Measurements from ENCODE around the gene ANKS1B. TPM values are rescaled to one million over a fixed set of nuclear protein-coding genes. Genes with fewer than 3 reads are reported as not detected.
"Not testable (repeated sequence)": the region's sequence is repeated elsewhere in the genome, so short reads cannot be mapped to it uniquely, and the experiment has no call there.

Gene ANKS1B
- polyA plus RNA-seq, 3 donors, result not detected

- Mint-ChIP-seq H3K4me3 (no peak overlapping the region), H3K36me3 (no peaks in the 10 kb centered on the region), H3K27me3 (ENCODE audit: low read depth in 3 of 3) (peaks cover 0 to 2% (median 0%) of the 10 kb centered on the region in 3 donors), H3K9me3 (peaks cover 0 to 2% (median 0%) of the 10 kb centered on the region in 7 donors), H3K4me1 (no peaks in the 10 kb centered on the region), H3K27ac (no peak overlapping the region)
- H3K36me3 ChIP-seq (replicated peaks in 1 of 2; ENCODE audit: control insufficient read depth in 1 of 2, insufficient read depth in 2 of 2, low read length in 2 of 2), result no peaks in the 10 kb centered on the region
- intact Hi-C loops (cut with micrococcal nuclease), result no loop called here
- H3K27ac ChIP-seq (ENCODE audit: low read depth in 1 of 2, low read length in 2 of 2), result no peak overlapping the region
- H3K9ac ChIP-seq (ENCODE audit: insufficient read depth, low read length, poor library complexity, severe bottlenecking), result no peak overlapping the region
- no peaks in the 10 kb centered on the region for H3K27me3 ChIP-seq (ENCODE audit: control insufficient read depth in 2 of 2, insufficient read depth in 2 of 2, low read length in 2 of 2)
- TF ChIP-seq CTCF (IDR thresholded peaks at IDR 0.05), result no peak
- H4K20me1 ChIP-seq (ENCODE audit: insufficient read depth, low read length), result no peaks in the 10 kb centered on the region
- H3K4me1 ChIP-seq (ENCODE audit: control insufficient read depth in 1 of 2, insufficient read depth in 2 of 2, low read length in 2 of 2), result no peaks in the 10 kb centered on the region
- no peak overlapping the region for H2AFZ ChIP-seq (ENCODE audit: insufficient read depth, low read depth, low read length, poor library complexity, severe bottlenecking)
- H3K79me2 ChIP-seq (ENCODE audit: insufficient read depth, low read length), result no peaks in the 10 kb centered on the region
- no peaks in the 10 kb centered on the region for H3K9me3 ChIP-seq (replicated peaks in 1 of 2; ENCODE audit: control insufficient read depth in 1 of 2, insufficient read depth in 1 of 2, low read length in 2 of 2)
- DNase-seq, result no peak
- no peak overlapping the region for H3K4me3 ChIP-seq (replicated peaks in 1 of 3; ENCODE audit: low read depth in 2 of 3, low read length in 3 of 3)
- H3K4me2 ChIP-seq (replicated peaks; ENCODE audit: extremely low read depth, low read length, poor library complexity, severe bottlenecking), result no peak overlapping the region
These were observed 180.0 kb downstream of the ANKS1B start for GRCh38 chr12:99804715-99805114.

- no peak for TF ChIP-seq CTCF (IDR thresholded peaks at IDR 0.05)
- 96% methylated on average over 2 of the region's 2 CpGs for WGBS (ENCODE audit: insufficient coverage)
- Histone ChIP-seq H2AFZ (ENCODE audit: insufficient read depth, low read depth, low read length, poor library complexity, severe bottlenecking) (no peak overlapping the region), H4K20me1 (ENCODE audit: insufficient read depth, low read length) (no peaks in the 10 kb centered on the region), H3K27me3 (ENCODE audit: control insufficient read depth in 2 of 2, insufficient read depth in 2 of 2, low read length in 2 of 2) (no peaks in the 10 kb centered on the region), H3K4me3 (replicated peaks in 1 of 3; ENCODE audit: low read depth in 2 of 3, low read length in 3 of 3) (no peak overlapping the region), H3K9ac (ENCODE audit: insufficient read depth, low read length, poor library complexity, severe bottlenecking) (no peak overlapping the region), H3K4me1 (ENCODE audit: control insufficient read depth in 1 of 2, insufficient read depth in 2 of 2, low read length in 2 of 2) (no peaks in the 10 kb centered on the region), H3K79me2 (ENCODE audit: insufficient read depth, low read length) (no peaks in the 10 kb centered on the region), H3K9me3 (replicated peaks in 1 of 2; ENCODE audit: control insufficient read depth in 1 of 2, insufficient read depth in 1 of 2, low read length in 2 of 2) (no peaks in the 10 kb centered on the region), H3K36me3 (replicated peaks in 1 of 2; ENCODE audit: control insufficient read depth in 1 of 2, insufficient read depth in 2 of 2, low read length in 2 of 2) (no peaks in the 10 kb centered on the region), H3K4me2 (replicated peaks; ENCODE audit: extremely low read depth, low read length, poor library complexity, severe bottlenecking) (no peak overlapping the region), H3K27ac (ENCODE audit: low read depth in 1 of 2, low read length in 2 of 2) (no peak overlapping the region)
- intact Hi-C loops (cut with micrococcal nuclease), result no loop called here
- Mint-ChIP-seq H3K9me3 (peaks cover 0 to 2% (median 0%) of the 10 kb centered on the region in 7 donors), H3K36me3 (no peaks in the 10 kb centered on the region), H3K4me1 (no peaks in the 10 kb centered on the region), H3K4me3 (no peak overlapping the region), H3K27me3 (ENCODE audit: low read depth in 3 of 3) (peaks cover 0 to 2% (median 0%) of the 10 kb centered on the region in 3 donors), H3K27ac (no peak overlapping the region)
- DNase-seq, result no peak
These were observed 184.1 kb downstream of the ANKS1B start for GRCh38 chr12:99800605-99801004.

GRCh38 chr12:99797931-99798330, 186.8 kb downstream of the ANKS1B start:
- H3K27me3 ChIP-seq (ENCODE audit: control insufficient read depth in 2 of 2, insufficient read depth in 2 of 2, low read length in 2 of 2); H2AFZ ChIP-seq (ENCODE audit: insufficient read depth, low read depth, low read length, poor library complexity, severe bottlenecking); intact Hi-C loops (cut with micrococcal nuclease); H3K4me1 Mint-ChIP-seq; H3K79me2 ChIP-seq (ENCODE audit: insufficient read depth, low read length); H3K27me3 Mint-ChIP-seq (ENCODE audit: low read depth in 3 of 3); H4K20me1 ChIP-seq (ENCODE audit: insufficient read depth, low read length); H3K4me1 ChIP-seq (ENCODE audit: control insufficient read depth in 1 of 2, insufficient read depth in 2 of 2, low read length in 2 of 2); H3K4me3 Mint-ChIP-seq; H3K27ac Mint-ChIP-seq; H3K9me3 ChIP-seq (replicated peaks in 1 of 2; ENCODE audit: control insufficient read depth in 1 of 2, insufficient read depth in 1 of 2, low read length in 2 of 2); H3K36me3 Mint-ChIP-seq; H3K27ac ChIP-seq (ENCODE audit: low read depth in 1 of 2, low read length in 2 of 2); H3K9ac ChIP-seq (ENCODE audit: insufficient read depth, low read length, poor library complexity, severe bottlenecking); H3K36me3 ChIP-seq (replicated peaks in 1 of 2; ENCODE audit: control insufficient read depth in 1 of 2, insufficient read depth in 2 of 2, low read length in 2 of 2); H3K9me3 Mint-ChIP-seq; H3K4me3 ChIP-seq (replicated peaks in 1 of 3; ENCODE audit: low read depth in 2 of 3, low read length in 3 of 3); H3K4me2 ChIP-seq (replicated peaks; ENCODE audit: extremely low read depth, low read length, poor library complexity, severe bottlenecking); DNase-seq: not testable (repeated sequence)
- WGBS (ENCODE audit: insufficient coverage), result no CpG with 5 or more reads among the region's 4 CpGs

All from CD14-positive monocyte (primary cell).